CD4-positive, alpha-beta T cell (primary cell): ENCODE results near the gene RCC2. TPM values are rescaled to one million over a fixed set of nuclear protein-coding genes. Genes with fewer than 3 reads are reported as not detected.

ENCODE experiments used
- ATAC-seq: fragments of 200-7000 bp; cut with Tn5 transposase; one replicate; pipeline ENCODE4 v1.10.0; 2022; ENCODE audit warnings: mild to moderate bottlenecking; ENCODE audit not compliant: poor library complexity
- CTCF ChIA-PET: fragments of 350-600 bp; sonication (Branson Sonifier 250); formaldehyde crosslinking; loops from one replicate; lab custom pipeline; 2021; ENCODE audit warnings: antibody characterized with exemption, inconsistent platforms; lab: Charles Lee
- POLR2A ChIA-PET: fragments of 350-600 bp; sonication (Branson Sonifier 250); formaldehyde crosslinking; loops from one replicate; lab custom pipeline; 2021; ENCODE audit warnings: antibody characterized with exemption, inconsistent platforms; lab: Charles Lee
- DNase-seq, 14 experiments: peaks; one replicate each; pipeline ENCODE4 v3.0.0-alpha.2; 2013 to 2020; ENCODE audit warnings: mixed read lengths in 2 of 14
- H3K27ac ChIP-seq, 2 donors: one replicate each; pipeline versions ENCODE4 v1.5.1 to v1.7.0; 2013; ENCODE audit warnings: low read length in 2 of 2, low read depth in 1 of 2, mild to moderate bottlenecking in 1 of 2
- H3K27me3 ChIP-seq, 2 experiments: 1 replicate in 1 of 2; 2 replicates in 1 of 2; pipeline versions ENCODE4 v1.6.1 to v1.7.0; 2013; ENCODE audit warnings: low read length in 2 of 2, control low read depth in 1 of 2, mild to moderate bottlenecking in 1 of 2, moderate library complexity in 1 of 2; ENCODE audit not compliant: insufficient read depth in 2 of 2, control insufficient read depth in 1 of 2
- H3K36me3 ChIP-seq: one replicate; pipeline ENCODE4 v1.6.1; 2013; ENCODE audit warnings: low read length, control low read depth; ENCODE audit not compliant: insufficient read depth
- H3K4me1 ChIP-seq: one replicate; pipeline ENCODE4 v1.6.1; 2013; ENCODE audit warnings: low read length, control low read depth; ENCODE audit not compliant: insufficient read depth
- H3K4me3 ChIP-seq: one replicate; pipeline ENCODE4 v1.5.1; 2013; ENCODE audit warnings: mild to moderate bottlenecking, low read length, moderate library complexity
- H3K9me3 ChIP-seq, 2 experiments: 1 replicate in 1 of 2; 2 replicates in 1 of 2; pipeline versions ENCODE4 v1.6.1 to v1.7.0; 2013; ENCODE audit warnings: low read length in 2 of 2, mild to moderate bottlenecking in 2 of 2, control low read depth in 1 of 2, moderate library complexity in 1 of 2; ENCODE audit not compliant: control insufficient read depth in 1 of 2, insufficient read depth in 1 of 2
- H3K27ac Mint-ChIP-seq: one replicate; pipeline ENCODE4 v1.8.0; 2020; ENCODE audit warnings: mixed read lengths
- H3K27me3 Mint-ChIP-seq: one replicate; pipeline ENCODE4 v1.8.0; 2021; ENCODE audit warnings: mixed read lengths
- H3K36me3 Mint-ChIP-seq: one replicate; pipeline ENCODE4 v1.8.0; 2021; ENCODE audit warnings: low read depth, mixed read lengths
- H3K4me1 Mint-ChIP-seq: one replicate; pipeline ENCODE4 v1.8.0; 2021; ENCODE audit warnings: low read depth, mixed read lengths
- H3K4me3 Mint-ChIP-seq: one replicate; pipeline ENCODE4 v1.8.0; 2020; ENCODE audit warnings: mild to moderate bottlenecking, mixed read lengths
- H3K9me3 Mint-ChIP-seq: one replicate; pipeline ENCODE4 v1.8.0; 2020; ENCODE audit warnings: mixed read lengths
- intact Hi-C, 2 experiments: fragments of 100-400 bp; cut with DNase I in 1 of 2; cut with micrococcal nuclease in 1 of 2; formaldehyde crosslinking; loops; one replicate each; pipeline versions ENCODE4 v1.15.1 to v1.9.0; 2023 to 2025; cut with DNase I, micrococcal nuclease
- total RNA-seq, 174 experiments: library from RNA in 2 of 174; stranded (reverse) in 2 of 174; gene quantifications; one replicate each; pipeline ENCODE4 v1.2.3 and lab custom pipeline; 2021 to 2026
- TF ChIP-seq, protein P1 (sequence below): fragments of 200-600 bp; IDR thresholded peaks from one replicate; pipeline ENCODE4 v1.8.0; 2022; ENCODE audit warnings: antibody characterized with exemption, mild to moderate bottlenecking

RCC2 gene
- total RNA-seq, 2 experiments from 2014 or later, result 20.1 to 21.0 TPM

DNA sequence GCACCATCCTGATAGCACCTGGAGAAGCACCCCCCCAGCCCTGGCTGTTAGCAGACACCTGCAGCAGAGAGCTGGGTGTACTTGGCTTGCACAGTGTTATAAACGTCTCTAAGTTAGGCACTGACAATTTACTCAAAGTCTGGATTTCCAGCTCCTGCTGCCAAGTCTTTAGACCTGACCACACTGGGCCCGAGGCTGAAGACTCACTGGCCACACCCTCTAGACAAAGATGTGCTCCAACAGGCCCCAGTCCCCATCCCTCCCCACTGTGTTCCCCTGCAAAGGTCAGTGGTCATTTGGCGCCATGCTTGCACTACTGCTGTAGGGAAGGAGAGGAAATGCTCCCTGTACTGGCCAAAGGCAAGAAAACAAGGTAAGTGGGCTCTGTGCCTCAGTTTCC lies 36.4 kb downstream of the RCC2 start:
- H3K4me3 ChIP-seq, result no peak overlapping the region
- H3K4me3 Mint-ChIP-seq, result no peak overlapping the region
- CTCF ChIA-PET, result no interaction called here
- H3K27ac ChIP-seq, result no peak overlapping the region
- ATAC-seq (no peak), DNase-seq (no peak)
- no peaks in the 10 kb centered on the region for H3K27me3 Mint-ChIP-seq
- H3K9me3 Mint-ChIP-seq, result no peaks in the 10 kb centered on the region
- H3K27ac Mint-ChIP-seq, result no peak overlapping the region
- no peaks in the 10 kb centered on the region for H3K9me3 ChIP-seq
- intact Hi-C loops, result no loop called here
- TF ChIP-seq, protein P1, sequence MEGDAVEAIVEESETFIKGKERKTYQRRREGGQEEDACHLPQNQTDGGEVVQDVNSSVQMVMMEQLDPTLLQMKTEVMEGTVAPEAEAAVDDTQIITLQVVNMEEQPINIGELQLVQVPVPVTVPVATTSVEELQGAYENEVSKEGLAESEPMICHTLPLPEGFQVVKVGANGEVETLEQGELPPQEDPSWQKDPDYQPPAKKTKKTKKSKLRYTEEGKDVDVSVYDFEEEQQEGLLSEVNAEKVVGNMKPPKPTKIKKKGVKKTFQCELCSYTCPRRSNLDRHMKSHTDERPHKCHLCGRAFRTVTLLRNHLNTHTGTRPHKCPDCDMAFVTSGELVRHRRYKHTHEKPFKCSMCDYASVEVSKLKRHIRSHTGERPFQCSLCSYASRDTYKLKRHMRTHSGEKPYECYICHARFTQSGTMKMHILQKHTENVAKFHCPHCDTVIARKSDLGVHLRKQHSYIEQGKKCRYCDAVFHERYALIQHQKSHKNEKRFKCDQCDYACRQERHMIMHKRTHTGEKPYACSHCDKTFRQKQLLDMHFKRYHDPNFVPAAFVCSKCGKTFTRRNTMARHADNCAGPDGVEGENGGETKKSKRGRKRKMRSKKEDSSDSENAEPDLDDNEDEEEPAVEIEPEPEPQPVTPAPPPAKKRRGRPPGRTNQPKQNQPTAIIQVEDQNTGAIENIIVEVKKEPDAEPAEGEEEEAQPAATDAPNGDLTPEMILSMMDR, result no peak
- no peaks in the 10 kb centered on the region for H3K4me1 Mint-ChIP-seq
- POLR2A ChIA-PET, result no interaction called here
- H3K36me3 Mint-ChIP-seq, result peaks cover 12% of the 10 kb centered on the region
- H3K4me1 ChIP-seq, result no peaks in the 10 kb centered on the region
- peaks cover 3% of the 10 kb centered on the region for H3K36me3 ChIP-seq
- no peaks in the 10 kb centered on the region for H3K27me3 ChIP-seq

DNA sequence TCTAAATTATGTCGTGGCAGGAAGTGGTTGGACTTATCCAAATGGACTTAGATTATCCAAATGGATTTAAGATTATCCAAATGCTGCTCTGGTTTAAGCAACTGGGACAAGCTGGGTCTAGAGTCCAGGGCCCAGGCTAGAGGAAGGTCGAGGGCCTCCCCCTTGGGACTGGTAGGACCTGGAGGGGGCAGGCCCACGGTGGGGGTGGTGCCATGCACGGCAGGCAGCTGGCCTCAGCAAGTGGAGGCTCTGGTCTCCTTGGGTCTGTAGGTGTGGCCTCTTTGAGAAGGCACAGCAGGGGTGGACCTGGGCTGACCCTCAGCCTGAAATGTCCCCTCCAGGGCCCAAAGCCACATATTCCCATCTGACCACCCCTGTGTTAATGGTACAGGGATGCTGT lies 37.6 kb downstream of the RCC2 start:
- no peaks in the 10 kb centered on the region for H3K27me3 ChIP-seq
- DNase-seq (no peak), ATAC-seq (no peak)
- Mint-ChIP-seq H3K4me1 (no peaks in the 10 kb centered on the region), H3K9me3 (no peaks in the 10 kb centered on the region), H3K27ac (no peak overlapping the region), H3K36me3 (peaks cover under 1% of the 10 kb centered on the region), H3K4me3 (no peak overlapping the region), H3K27me3 (no peaks in the 10 kb centered on the region)
- no peak overlapping the region for H3K27ac ChIP-seq
- POLR2A ChIA-PET, result no interaction called here
- CTCF ChIA-PET, result no interaction called here
- H3K4me1 ChIP-seq, result no peaks in the 10 kb centered on the region
- intact Hi-C loops, result no loop called here
- H3K4me3 ChIP-seq, result no peak overlapping the region
- no peaks in the 10 kb centered on the region for H3K9me3 ChIP-seq
- TF ChIP-seq, protein P1, result no peak
- no peaks in the 10 kb centered on the region for H3K36me3 ChIP-seq

DNA sequence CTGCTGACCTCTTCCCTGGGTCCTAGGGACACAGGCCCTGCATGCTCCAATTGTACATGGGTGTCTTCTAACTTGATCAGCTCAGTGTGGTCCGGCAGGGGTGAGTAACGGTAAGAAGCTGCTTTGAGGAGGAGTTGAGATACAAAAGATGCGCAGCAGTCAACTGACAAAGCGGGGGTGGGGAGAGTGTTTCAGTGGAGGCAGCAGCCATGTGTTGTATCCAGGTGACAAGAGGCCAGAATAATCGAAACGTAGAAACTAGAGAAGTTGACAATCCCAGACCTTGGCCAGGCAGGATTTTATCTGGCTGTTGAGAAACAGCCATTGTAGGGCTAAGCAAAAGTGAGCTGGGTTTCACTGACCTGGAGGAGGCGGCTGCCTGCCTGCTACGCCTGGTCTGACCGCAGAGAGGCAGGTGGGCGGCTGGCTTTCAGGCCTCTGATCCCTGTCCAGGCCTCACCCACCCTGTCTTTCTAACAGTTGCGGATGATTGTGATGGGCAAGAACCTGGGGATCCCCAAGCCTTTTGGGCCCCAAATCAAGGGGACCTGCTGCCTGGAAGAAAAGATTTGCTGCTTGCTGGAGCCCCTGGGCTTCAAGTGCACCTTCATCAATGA lies 38.6 kb downstream of the RCC2 start:
- DNase-seq, result no peak
- Mint-ChIP-seq H3K36me3 (no peaks in the 10 kb centered on the region), H3K27me3 (no peaks in the 10 kb centered on the region), H3K4me1 (no peaks in the 10 kb centered on the region), H3K4me3 (no peak overlapping the region), H3K27ac (no peak overlapping the region), H3K9me3 (no peaks in the 10 kb centered on the region)
- Histone ChIP-seq H3K4me3 (no peak overlapping the region), H3K9me3 (no peaks in the 10 kb centered on the region), H3K27me3 (no peaks in the 10 kb centered on the region), H3K27ac (no peak overlapping the region), H3K36me3 (no peaks in the 10 kb centered on the region), H3K4me1 (no peaks in the 10 kb centered on the region)
- TF ChIP-seq, protein P1, result no peak
- no peak for ATAC-seq
- ChIA-PET CTCF (no interaction called here), POLR2A (no interaction called here)
- intact Hi-C loops, result no loop called here
